ENCODE measurements around the gene TMEM18. TPM values are rescaled to one million over a fixed set of nuclear protein-coding genes. Genes with fewer than 3 reads are reported as not detected.
A peak's percentile ranks its signal among the peaks of the same experiment; 100 is the strongest.

The TMEM18 gene
- total RNA-seq, 1 experiment from 2014 or later, result 49.6 TPM

- intact Hi-C loops (cut with micrococcal nuclease; ENCODE audit: unreplicated experiment) (no loop called here), in situ Hi-C loops (cut with HindIII; ENCODE audit: low pct_unique_long_range_greater_than_20kb, low sequenced_read_pairs) (no loop called here)
- DNase-seq (ENCODE audit: low read depth, low spot score) (no peak), ATAC-seq (no peak)
- no TSS peak for BruUV-seq (replicated peaks)
- H3K9me3 ChIP-seq (ENCODE audit: control insufficient read depth, insufficient read depth, low read depth, low read length), result no peaks in the 10 kb centered on the region
- peak overlapping the region; percentile 48 for H3K27ac ChIP-seq (ENCODE audit: low read length)
- H3K4me1 ChIP-seq (ENCODE audit: control insufficient read depth, insufficient read depth, low read length), result peaks cover 21% of the 10 kb centered on the region
- H3K27me3 ChIP-seq (ENCODE audit: control insufficient read depth, insufficient read depth, low read length), result no peaks in the 10 kb centered on the region
- POLR2A ChIA-PET, result no interaction called here
- CTCF ChIA-PET, result no interaction called here
- H3K4me3 ChIP-seq (ENCODE audit: low read depth in 2 of 2, low read length in 2 of 2), result peak overlapping the region; percentile 66 to 69
- H3K36me3 ChIP-seq (ENCODE audit: control insufficient read depth, insufficient read depth, low read length), result peaks cover 9% of the 10 kb centered on the region
- TF ChIP-seq TCF7L2 (IDR thresholded peaks at IDR 0.05; ENCODE audit: low read depth, low read length) (no peak), CTCF (IDR thresholded peaks at IDR 0.05) (no peak)
Observed at GRCh38 chr2:675460-675859, 1.7 kb downstream of the TMEM18 start.

- Histone ChIP-seq H3K27ac (ENCODE audit: low read length) (0 out of 2 replicates have a peak overlapping the region, but pooled peaks have one; percentile 48), H3K36me3 (ENCODE audit: control insufficient read depth, insufficient read depth, low read length) (peaks cover 9% of the 10 kb centered on the region), H3K4me1 (ENCODE audit: control insufficient read depth, insufficient read depth, low read length) (peaks cover 21% of the 10 kb centered on the region), H3K27me3 (ENCODE audit: control insufficient read depth, insufficient read depth, low read length) (no peaks in the 10 kb centered on the region), H3K4me3 (ENCODE audit: low read depth in 2 of 2, low read length in 2 of 2) (no peak overlapping the region), H3K9me3 (ENCODE audit: control insufficient read depth, insufficient read depth, low read depth, low read length) (no peaks in the 10 kb centered on the region)
- in situ Hi-C loops (cut with HindIII; ENCODE audit: low pct_unique_long_range_greater_than_20kb, low sequenced_read_pairs), result no loop called here
- no TSS peak for BruUV-seq (replicated peaks)
- ATAC-seq, result no peak
- CTCF ChIA-PET, result no interaction called here
- intact Hi-C loops (cut with micrococcal nuclease; ENCODE audit: unreplicated experiment), result no loop called here
- no peak for DNase-seq (ENCODE audit: low read depth, low spot score)
- TF ChIP-seq TCF7L2 (IDR thresholded peaks at IDR 0.05; ENCODE audit: low read depth, low read length) (no peak), POLR2AphosphoS5 (IDR thresholded peaks at IDR 0.05; ENCODE audit: low read depth, low read length) (no peak), CTCF (IDR thresholded peaks at IDR 0.05) (no peak), REST (IDR thresholded peaks at IDR 0.05; ENCODE audit: insufficient read depth in 1 of 2, low read depth in 2 of 2, low read length in 1 of 2) (no peak), SIN3A (IDR thresholded peaks at IDR 0.05; ENCODE audit: borderline replicate concordance, insufficient read depth, low read depth, low read length) (no peak)
- POLR2A ChIA-PET, result no interaction called here
Observed at GRCh38 chr2:675051-675450, 2.2 kb downstream of the TMEM18 start.
